Skin of body (tissue), 2 donors: ENCODE measurements around the gene RAD51B. TPM values are rescaled to one million over a fixed set of nuclear protein-coding genes. Genes with fewer than 3 reads are reported as not detected.

Experiments
- DNase-seq: peaks from one replicate; lab custom pipeline; 2025; lab: John Stamatoyannopoulos, UW
- total RNA-seq: library from RNA; depleted of rRNA; stranded (reverse); fragments of >200 nt; gene quantifications from one replicate; pipeline ENCODE4 v1.2.3, GENCODE V29; 2014

Gene RAD51B
- total RNA-seq, 1 donor from 2014 or later, result 35.1 TPM

DNA sequence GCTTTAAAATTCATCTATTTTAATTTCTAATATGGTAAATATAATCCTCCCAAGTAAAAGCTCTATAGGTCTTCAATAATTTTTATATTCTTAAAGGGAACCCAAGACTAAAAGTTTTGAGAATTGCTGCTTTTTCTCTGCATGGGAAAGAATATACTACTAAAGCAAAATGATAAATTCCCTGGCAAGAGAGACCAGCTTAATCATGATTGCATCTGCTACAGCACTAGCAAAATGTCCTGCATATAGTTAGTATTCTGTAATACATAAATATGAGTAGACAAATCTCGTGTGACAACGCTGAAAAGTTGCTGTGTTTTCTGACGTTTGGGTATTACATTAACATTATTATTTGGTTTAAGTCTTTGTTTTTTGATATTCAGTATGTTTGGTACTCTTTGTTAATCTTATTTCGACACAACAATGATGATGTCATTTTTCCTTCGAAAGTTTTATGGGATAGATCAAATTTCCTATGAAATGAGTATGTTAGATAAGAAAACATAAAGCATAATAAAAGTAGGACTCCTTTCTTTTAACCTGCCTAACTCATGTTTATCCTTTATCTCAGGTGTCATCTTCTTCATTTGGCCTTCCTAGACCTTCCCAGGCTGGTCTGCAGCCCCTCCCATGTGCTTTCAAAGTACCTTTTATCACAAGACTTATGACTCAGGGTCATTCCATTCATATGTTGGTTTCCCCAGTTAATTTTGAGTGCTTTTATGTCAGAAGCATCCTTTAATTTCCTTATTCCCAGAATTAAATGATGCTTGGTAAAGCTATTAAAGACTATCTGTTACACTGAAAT lies 321.9 kb downstream of the RAD51B start:
- peak; percentile 71 for DNase-seq

GRCh38 chr14:68143341-68143841 lies 323.8 kb downstream of the RAD51B start:
- DNase-seq, result peak; percentile 68

GRCh38 chr14:68144051-68144681 lies 324.6 kb downstream of the RAD51B start:
- DNase-seq, result no peak

DNA sequence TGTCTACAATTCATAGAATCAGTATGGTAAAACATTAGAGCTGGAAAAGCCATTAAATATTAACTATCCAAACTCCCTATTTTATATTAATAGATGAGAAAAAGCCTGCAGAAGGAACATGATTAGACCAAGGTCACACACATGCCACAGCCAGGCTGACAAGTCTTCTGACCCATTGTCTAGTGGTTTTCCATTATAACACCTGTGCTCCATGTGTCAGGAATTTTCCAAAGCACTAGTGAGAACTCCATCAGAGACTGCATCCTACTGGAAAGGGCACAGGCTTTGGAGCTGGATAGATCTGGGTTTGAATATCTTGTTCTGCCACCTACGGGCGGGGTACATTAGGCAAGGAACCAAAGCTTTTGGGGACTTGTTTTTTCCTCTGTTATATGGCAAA lies 325.5 kb downstream of the RAD51B start:
- DNase-seq, result no peak

DNA sequence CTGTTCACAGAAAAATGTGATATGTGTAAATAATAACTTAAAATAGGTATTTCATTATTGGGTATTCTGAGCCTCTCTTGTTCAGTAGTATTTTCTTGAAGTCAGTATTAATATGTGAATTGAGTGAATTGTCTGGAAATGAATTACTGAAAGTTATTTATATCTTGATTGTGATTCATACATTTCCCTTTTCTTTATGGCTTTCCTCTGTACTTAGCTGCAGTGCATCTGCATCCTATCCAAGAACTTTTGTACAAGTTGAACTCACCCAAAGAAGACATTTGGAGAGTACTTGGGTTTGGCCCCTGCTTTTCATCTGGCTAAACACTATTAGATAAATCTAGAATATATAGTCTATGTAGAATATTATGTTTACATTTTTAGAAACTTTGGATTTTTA lies 326.0 kb downstream of the RAD51B start:
- DNase-seq, result no peak

DNA sequence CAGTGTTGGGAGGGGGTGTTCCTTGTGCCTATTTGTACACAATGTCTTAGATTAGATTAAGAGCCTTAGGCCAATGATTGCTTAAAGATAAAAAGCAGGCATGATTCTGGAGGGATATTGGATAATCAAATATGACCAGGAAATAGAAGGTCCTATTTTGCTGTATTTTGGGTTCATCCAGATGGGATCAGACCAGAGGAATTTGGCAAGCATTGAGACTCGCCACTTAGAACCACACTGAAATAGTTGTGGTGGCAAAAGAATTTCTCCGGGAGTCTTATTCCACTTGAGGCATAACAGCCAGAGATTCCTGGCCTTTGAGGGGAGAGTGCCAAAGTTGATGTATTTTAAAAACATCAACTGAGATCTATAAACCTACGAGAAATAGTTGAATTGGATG lies 327.2 kb downstream of the RAD51B start:
- peak; percentile 53 for DNase-seq

- no peak for DNase-seq
These were observed 327.7 kb downstream of the RAD51B start for GRCh38 chr14:68147303-68147702.

DNA sequence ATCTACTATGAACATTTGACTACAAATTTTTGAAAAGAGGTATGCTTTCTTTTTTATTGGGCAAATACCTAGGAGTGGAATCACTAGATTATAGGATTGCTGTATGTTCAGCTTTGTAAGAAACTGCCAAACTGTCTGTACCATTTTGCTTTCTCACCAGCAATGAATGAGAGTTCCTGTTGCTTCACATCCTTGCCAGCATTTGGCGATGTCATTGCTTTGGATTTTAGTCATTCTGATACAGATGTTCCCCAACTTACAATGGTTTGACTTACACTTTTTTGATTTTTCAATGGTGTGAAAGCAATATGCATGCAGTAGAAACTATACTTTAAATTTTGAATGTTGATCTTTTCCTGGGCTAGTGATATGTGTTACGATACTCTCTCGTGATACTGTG lies 328.7 kb downstream of the RAD51B start:
- DNase-seq, result no peak

DNA sequence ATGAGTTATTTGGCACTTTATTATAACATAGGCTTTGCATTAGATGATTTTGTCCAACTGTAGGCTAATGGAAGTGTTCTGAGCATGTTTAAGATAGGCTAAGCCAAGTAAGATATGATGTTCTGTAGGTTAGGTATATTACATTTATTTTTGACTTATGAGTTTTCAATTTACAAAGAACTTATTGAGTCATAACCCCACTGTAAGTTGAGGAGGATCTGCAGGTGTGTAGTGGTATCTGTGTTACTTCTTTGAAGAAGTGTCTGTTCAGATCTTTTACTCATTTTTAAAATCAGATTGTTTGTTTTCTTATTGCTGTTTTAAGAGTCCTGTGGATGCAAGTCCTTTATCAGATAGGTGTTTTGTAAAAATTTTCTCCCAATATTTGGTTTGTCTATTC lies 329.2 kb downstream of the RAD51B start:
- no peak for DNase-seq

DNA sequence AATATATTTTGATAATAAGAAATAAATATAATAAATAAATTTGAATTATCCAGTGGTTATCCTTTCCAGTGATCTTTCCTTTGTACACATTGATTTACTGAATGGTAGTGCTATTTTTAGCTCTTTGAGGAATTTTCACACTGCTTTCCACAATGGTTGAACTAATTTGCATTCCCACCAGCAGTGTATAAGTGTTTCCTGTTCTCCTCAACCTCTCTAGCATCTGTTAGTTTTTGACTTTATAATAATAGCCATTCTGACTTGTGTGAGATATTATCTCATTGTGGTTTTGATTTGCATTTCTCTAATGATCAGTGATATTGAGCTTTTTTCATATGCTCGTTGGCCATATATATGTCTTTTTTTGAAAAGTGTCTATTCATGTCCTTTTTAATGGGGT lies 333.7 kb downstream of the RAD51B start:
- no peak for DNase-seq

DNA sequence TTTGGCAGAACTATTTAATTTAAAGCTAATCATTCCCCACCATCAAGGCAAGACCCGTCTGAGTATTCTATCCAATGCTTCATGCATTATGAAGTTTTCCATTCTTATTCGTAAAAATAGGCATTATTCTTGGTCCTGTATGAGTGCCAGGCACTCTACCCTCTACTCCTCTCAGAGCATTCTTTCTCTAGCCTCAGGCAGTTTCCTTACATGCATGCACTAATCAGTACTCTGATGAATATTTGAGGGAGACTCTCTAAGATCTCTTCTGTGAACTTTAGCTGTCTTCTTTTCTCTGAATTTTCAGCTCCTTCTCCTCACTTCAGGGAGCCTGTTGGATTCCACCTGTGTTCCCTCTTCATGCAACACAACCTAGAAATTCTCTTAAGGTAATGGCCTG lies 334.7 kb downstream of the RAD51B start:
- no peak for DNase-seq

GRCh38 chr14:68157971-68158371 lies 338.4 kb downstream of the RAD51B start:
- no peak for DNase-seq

GRCh38 chr14:68158640-68159039 lies 339.1 kb downstream of the RAD51B start:
- no peak for DNase-seq

GRCh38 chr14:68159701-68160633 lies 340.4 kb downstream of the RAD51B start:
- no peak for DNase-seq

DNA sequence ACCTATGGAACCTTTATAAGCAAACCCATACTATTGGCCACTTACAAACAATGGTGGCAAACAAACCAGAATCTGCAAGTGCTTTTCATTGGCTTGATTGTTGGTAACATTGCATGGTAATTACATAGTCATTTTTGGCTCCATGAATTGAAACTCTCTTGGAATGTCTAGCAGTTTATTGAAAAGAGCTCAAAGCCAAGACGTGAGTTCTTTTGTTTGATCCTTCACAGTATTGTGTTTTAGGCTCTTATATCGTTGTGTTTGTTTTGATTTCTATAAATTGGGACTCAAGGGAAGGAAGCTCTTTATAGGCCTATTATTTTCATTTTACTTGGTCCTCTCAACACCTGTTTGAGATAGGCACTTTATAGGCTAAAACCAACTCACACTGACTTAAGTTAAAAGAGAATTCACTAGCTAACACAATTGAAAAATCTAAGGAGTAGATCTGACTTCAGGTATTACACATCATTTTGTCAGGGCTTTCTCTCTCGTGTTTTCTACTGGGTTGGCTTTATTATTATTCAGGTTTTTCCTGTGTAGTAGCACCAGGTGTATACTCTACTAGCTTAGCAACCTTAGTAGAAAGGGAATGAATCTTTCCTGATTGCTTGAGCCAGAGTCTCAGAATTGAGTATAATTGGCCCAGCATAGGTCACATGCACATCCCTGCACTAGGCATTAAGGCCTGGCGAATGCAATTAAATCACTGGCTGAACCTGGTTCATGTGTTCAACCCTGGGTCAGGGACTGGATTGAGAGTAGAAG lies 341.4 kb downstream of the RAD51B start:
- peak; percentile 46 for DNase-seq

- DNase-seq, result no peak
These were observed 343.3 kb downstream of the RAD51B start for GRCh38 chr14:68162887-68163286.

GRCh38 chr14:68164711-68165113 lies 345.1 kb downstream of the RAD51B start:
- no peak for DNase-seq

DNA sequence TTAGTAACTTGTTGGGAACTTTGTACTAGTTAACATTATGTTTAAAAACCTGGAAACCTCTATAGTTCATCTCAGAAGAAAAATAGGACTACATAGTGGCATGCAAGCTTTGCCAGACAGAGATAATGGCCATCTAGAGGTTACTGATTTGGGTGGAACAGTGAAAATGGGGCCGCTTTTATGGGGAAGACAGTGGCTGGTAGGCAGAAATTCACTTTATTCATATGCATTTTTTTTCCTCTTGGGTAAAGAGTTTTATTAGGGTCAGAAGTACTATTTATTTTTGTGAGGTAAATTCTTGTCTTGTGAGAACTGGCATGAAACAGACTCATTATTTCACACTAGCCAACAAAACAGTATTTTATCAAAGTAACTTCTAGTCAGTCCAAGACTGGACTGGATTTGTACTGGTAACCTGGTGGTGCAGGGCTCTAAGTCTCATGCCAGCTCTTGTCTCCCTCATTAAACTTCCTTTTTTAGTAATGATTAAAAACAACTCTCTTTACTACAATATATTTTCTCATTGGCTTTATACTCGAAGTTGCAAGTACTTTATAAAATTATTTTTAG lies 345.8 kb downstream of the RAD51B start:
- DNase-seq, result no peak

- DNase-seq, result no peak
These were observed 347.3 kb downstream of the RAD51B start for GRCh38 chr14:68166731-68167382.
